NCI-H82 (cell line): ENCODE data around the gene MAP7.
"Not testable (repeated sequence)": the region's sequence is repeated elsewhere in the genome, so short reads cannot be mapped to it uniquely, and the experiment has no call there.

ENCODE experiments used
- DNase-seq: peaks from one replicate; lab custom pipeline; 2025; lab: John Stamatoyannopoulos, UW

The MAP7 gene

DNA sequence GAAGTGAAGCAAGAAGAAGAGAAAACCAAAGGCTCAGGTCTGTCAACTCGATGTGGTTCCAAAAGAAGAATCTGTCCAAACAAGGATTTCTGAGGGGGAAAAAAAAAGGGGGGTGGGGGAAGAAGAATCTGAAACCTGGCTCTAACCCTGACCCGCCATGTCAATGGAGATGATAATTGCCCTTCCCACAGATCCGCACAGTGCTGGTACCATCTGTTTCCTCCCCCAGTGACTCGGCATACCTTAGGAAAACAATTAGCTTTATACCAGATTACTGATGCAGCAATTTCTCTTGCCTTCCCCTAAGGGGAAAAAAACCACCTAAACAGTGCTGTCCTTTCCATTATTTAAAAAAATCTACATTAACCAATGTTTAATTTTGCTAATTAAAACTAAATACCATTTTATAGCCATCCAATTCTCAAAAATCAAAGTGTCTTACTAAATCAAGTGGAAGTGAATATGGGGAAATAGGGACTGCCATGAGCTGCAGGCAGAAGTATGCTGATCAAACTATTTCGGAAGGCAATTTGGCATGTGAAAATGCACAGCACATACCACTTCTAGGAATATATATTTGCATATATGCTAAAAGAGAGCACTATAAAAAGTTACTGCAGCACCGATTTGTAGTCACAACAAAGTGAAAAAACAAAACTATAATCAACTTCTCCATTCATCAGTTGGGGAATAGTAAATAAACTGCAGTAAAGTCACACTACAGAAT, 46.8 kb downstream of the MAP7 start:
- peak; percentile 84 for DNase-seq

DNA sequence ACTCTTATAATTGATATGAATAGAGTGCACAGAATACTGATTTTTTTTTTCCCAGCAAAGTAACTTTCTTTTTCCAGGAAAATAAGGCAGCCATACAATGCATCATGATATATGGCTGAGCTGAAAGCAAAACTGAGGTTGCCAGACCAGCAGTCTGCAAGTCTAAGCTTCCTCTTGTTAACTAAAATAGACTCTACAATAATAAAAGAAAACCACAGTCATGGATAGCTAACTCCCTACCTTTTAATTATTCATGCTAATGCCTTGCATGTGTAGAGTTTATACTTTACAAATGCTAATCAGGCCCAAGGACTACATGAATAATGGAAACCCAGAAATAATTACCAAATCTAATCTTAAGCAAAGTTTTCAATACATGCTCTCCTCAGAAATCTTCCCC, 47.4 kb downstream of the MAP7 start:
- DNase-seq: no peak

DNA sequence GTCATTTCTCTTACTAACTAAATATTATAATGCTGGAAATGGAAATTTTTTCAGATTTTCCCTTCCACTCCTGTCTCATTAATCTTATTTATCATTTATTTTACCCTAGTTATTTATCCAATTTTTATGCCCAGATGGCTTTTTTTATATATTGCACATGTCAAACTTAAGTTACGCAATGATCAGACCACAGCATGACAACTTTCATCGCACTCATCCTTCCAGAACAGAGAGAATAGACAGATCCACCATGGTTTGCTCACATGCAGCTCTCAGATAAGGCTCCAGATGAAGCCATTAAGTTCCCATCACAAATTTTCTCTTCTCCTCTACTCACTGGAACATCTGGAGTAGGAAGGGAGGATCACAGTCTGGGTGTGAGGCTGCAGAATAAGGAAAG, 48.7 kb downstream of the MAP7 start:
- DNase-seq: no peak

DNA sequence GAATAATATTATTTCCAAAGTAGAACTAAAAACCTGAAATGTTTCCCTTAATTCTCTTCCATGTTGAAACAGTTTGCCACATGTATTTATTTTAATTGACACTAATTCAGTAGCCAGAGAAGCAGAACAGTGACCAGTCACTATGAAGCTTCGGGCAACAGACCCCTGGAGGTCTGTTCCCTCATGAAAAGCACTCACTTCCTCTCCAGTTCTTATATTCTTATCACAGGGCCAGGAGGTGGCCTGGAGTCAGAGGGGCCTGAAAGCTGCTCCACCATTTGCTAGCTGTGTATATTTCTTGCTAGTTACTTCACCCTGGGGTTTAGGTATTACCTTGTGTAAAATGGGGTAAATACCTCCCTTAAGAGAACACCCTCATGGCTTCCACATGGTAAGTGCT, 49.1 kb downstream of the MAP7 start:
- no peak for DNase-seq

DNA sequence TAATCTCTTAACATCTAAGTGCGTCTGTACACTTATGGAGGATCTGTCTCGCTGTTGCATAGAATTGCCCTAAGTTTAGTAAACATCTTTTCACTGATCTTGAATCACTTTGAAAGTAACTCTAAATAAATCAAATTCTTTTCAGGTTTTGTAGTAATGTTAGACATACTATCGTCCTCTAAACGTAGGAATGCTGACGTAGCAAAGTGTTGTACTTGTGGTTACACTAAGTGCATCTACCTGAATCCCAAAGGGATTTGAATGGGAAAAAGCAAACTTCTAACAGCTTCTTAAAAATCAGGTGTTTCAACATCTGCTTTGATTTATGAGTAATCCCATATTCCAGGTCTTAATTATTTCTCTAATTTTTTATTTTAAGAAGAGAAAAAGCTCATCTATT, 49.8 kb downstream of the MAP7 start:
- no peak for DNase-seq

DNA sequence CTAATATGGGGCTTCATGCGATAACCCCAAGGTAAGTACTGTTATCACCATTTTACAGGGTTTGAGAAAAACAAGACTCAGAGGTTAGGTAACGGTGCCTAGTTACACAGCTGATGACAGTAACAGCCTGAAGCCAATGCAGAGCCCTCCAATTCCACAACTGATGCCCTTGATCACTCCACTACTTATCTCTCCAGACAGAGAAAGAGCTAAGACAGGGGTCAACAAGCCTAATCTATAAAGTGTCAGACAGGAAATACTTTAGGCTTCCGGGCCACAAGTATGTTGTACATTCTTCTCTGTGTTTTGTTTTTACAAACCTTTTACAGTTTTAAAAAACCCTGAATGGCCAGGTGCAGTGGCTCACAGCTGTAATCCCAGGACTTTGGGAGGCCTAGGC, 50.9 kb downstream of the MAP7 start:
- no peak for DNase-seq

DNA sequence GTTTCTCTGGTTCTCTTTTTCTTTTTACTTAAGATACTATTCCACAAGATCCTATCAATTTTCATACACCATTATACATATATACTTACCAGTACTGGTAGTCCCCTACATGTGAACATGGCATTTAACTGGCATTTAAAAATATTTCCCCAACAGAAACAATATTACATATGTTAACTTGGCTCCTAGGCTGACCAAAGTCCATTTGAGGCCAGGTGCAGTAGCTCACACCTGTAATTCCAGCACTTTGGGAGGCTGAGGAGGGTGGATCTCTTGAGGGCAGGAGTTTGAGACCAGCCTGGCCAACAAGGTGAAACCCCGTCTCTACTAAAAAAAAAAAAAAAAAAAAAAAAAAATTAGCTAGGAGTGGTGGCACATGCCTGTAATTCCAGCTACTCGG, 53.8 kb downstream of the MAP7 start:
- DNase-seq: not testable (repeated sequence)

DNA sequence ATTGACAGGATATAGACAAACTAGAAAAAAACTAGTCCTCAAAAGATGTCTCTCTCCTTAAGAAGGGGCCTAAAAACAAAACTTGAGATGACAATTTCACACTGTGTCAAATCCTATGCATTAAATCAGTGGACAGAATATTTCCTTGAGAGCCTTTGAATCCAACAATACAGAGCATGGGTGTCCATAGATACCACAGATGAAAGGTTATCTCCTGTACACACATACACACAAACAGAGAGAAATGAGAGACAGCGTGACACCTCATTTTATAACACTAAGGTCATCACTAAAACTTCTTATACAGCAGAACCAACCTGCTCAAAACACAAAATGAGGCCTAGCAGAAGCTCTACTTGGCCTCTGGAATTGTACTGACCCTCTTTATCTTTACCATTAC, 55.5 kb downstream of the MAP7 start:
- no peak for DNase-seq

DNA sequence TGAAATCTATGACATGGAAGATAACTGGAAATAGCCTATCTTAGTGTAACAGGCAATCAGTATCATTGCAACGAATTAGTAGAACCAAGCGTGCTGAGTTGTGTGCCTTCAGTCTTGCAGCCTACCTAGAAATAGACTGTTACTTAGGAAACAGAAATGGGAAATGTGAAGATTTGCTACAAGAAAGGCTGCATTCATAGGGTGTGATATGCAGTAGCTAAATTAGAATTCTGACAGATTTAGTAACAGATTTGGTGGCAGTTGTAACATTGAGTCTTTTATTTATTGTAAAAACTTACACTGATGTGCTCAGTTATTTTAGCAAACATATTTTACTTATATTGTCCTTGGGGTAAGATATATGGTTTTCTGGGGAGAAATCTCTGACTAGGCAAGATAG, 56.2 kb downstream of the MAP7 start:
- DNase-seq: no peak

DNA sequence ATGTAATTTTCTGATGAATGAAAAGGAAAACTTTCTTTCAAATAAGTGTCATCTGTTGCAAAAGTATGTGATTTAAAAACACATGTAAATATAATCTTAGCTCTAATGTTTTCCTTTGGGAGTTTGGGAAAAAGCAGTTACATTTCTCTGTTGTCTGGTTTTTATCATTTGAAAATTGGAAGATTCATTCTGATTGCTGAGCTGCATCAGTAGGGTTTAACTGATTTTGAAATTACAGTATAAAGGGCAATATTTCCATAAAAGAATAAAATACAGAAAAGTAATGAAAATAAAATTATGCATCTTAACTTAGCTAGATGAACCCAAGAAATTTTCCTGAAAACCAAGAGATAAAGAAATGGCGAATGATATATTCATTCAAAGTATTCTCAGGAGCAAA, 57.8 kb downstream of the MAP7 start:
- DNase-seq: no peak

DNA sequence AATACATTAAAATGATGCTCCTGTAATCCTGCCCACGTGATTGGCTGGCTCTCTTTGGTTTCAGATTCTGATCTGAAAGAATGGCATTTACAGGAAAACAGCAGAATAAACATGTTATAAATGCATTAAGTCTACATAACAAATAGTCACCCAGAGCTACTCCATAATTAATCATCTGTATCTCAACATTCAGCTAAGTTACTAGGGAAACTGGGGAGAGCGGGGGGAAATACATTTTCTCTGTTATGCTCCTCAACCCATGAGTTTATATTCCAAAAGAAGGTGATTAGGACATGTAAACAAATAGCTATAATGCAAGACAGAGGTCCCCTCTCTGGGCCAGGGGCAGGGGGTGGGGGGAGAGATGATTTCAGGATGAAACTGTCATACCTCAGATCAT, 58.5 kb downstream of the MAP7 start:
- DNase-seq: no peak

DNA sequence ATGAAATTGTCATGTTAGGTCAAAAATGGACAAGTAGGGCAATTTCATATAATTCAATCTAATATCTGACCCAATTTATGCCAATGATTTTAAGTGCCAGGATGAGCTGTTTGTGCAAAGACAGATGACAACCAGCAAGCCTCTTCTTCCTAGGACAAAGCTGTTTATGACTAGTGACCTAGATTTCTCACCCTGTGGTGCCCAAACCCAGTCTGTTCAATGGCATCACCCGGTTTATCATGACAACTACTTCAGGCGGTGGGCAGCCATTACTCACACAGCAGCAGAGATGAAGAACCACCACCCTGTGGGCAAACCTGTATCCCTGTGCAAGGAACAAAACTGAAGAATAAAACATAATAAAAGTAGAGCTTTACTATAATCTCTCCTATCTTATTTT, 59.0 kb downstream of the MAP7 start:
- DNase-seq: no peak

DNA sequence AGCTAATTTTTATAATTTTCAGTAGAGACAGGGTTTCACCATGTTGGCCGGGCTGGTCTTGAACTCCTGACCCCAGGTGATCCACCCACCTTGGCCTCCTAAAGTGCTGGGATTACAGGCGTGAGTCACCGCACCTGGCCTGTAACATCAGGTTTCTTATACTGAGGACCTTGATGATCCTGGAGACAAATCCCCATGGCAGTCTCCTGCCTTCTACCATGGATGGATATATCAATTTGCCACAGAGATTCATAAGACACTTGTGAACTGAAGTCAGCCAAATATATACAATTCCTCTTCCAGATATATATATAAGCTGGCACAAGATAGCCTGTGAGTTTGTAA, 60.6 kb downstream of the MAP7 start:
- DNase-seq: not testable (repeated sequence)

DNA sequence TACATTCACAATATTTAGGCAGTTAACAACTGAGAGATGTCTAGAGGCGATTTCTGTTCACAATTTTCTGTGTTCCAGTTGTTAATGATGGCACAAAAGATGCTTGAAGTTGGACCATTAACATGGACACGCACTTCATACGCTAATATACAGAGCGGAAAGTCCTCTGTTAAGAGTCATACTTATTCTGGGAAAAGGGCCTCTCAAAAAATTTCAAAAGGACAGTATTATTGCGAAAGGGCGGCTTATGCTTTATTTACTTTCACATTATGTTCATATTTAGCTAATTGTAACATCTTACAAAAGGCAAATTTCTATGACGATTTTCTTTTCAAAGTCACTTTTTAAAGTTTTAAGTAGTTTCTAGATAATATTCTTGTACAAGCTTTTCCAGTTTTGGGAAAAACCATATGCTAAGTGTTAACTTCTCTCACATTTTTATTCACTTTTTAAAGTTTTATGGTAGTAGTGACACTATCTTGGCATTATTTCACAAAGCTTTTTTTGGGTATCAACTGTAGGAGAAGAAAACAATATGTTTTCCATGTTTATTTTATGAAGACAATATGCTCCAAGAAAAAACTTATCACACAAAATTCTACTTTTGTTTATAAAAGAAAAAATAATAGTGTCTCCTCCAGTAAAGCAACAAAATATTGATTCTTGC, 62.3 kb downstream of the MAP7 start:
- no peak for DNase-seq

DNA sequence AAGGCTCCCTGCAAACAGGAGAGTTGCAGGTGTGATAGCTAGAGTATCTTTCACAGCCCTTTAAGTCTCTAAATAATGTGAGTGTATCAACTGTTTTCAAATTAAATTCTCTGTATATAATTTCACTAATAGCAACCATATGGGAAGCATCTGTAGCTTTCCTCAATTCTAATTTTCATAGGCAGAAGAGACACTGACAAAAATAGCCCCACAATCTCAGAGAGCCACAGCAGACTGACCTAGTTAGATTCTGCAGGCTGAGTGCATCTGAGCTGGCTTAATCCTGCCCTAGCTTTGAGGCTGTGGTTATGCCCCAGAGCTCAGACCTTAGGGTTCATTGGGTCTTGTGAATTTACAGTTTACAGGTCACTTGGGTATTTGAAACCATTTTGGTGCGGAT, 63.9 kb downstream of the MAP7 start:
- peak; percentile 19 for DNase-seq

DNA sequence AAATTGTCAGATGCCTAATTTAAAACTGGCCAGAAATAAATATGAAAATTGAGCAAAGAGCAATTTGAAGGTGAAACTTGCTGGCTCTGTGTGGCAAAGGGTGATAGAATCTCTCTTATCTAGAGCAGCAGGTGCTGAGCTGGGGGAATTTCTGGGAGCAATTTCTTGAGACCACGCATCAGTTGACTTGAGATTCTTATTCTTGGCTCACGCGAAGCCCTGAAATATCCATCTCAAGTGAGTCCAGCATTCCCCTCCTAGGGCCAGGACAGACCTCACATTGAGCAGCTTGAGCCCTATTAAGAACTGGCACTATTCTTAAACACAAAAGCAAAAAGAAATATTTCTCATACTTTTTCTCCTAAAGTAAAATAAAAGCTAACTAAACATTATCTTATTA, 66.3 kb downstream of the MAP7 start:
- DNase-seq: no peak

DNA sequence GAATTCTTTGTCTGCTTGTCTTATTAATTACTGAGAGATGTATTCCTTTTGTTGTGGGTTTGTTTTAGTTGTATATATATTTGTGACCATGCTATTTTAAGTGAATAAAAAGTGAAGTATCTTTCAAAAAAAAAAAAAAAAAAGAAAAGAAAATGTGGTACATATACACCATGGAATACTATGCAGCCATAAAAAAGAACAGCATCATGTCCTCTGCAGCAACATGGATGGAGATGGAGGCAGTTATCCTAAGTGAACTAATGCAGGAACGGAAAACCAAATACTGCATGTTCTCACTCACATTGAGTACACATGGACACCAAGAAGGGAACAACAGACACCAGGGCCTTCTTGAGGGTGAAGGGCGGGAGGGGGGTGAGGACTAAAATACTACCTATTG, 67.2 kb downstream of the MAP7 start:
- DNase-seq: not testable (repeated sequence)

DNA sequence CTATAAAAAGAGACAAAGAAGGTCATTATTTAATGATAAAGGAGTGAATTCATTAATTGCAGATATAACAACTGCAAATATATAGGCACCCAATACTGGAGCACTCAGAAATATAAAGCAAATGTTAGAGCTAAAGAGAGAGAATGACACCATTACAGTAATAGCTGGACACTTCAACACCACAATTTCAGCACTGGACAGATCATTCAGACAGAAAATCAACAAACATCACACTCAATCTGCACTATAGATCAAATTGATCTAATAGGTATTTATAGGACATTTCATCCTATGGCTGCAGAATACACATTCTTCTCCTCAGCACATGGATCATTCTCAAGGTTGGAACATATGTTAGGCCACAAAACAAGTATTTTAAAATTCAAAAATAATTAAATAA, 72.7 kb downstream of the MAP7 start:
- no peak for DNase-seq

DNA sequence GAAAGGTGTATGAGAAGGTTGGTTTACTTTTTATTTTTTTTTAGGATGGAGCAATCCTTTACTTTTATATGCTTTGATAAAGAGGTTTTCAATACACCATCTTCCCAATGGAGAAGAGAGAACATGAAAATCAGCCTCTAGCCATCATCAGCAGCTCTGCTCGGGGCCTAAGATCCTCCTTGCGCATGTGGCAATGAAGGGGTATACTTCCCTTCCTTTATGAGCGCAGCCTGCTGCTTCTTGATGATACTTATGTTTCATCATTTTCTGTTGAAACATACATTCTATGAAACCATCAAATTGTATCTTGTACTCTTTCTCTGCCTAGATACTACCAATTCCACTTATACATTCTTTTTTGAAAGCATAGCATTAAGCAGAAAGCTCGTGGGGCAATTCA, 74.5 kb downstream of the MAP7 start:
- DNase-seq: no peak

DNA sequence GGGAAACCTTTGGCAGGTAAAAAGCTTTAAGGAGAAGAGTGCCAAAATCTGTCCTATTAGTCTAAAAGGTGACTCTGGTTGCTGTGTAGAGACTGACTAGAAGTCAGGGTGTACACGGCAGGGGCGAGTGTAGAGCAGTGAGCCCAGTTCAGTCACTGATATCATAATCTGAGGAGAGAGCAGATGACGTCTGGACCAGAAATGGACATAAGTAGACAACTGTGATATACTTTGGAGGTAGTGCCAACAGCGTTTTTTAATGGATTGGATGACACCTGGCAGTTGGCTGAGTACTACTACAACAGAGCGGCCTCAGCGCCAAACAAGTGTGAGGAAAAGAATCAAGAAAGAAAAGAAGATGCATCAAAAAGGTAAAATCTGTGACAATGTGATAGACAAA, 76.0 kb downstream of the MAP7 start:
- no peak for DNase-seq

DNA sequence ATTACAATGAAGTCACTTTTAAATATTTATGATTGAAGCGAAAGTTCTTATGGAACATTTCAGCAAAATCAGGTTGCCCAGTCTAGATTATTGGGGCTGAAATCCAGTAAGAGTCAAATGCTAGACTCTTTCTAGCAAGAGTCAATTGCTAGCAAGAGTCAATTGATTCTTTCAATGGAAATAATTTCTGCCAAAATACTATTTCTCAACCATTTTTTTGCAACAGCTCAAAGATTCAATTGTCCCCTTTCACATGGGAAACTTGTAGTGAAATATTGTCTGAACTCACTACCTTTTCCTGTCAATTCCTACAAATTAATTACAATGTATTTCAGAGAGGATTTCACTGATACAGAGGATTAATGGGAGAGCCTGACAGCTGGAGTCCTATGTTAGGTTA, 78.3 kb downstream of the MAP7 start:
- DNase-seq: no peak

DNA sequence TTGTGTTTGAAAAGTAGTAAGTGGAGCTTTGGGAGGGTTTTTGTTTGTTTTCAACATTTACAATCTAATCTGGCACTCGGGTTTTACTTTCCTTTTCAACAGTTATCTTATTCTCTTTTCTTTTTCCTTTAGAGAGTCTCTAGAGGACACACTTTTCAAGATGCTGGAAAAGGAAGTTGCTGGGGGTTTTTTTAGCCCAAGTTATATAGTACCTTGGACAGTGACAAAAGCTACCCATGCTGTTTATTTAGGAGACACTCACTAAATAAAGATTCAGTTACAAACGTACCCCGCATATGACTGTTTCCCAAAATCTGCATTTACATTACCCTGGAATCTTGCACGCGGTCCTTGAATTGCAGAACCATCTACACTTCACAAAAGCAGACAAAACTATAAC, 78.8 kb downstream of the MAP7 start:
- no peak for DNase-seq

DNA sequence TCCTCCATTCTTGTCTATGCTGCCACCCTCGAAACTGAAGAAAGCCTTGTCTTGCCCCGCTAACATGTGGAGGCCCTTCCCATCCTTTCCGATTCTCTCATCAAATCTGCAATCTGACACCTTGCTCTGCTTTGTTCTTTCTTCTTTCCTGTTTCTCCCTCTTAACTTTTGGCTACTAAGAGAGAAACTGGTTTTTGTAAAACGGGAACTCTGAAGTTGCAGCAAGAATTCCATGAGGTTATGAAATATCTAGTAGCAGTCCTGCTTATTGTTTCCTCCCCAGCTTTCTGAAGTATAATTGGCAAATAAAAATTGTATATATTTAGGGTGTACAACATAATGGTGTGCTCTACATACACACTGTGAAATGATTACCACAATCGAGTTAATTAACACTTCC, 80.2 kb downstream of the MAP7 start:
- DNase-seq: no peak

DNA sequence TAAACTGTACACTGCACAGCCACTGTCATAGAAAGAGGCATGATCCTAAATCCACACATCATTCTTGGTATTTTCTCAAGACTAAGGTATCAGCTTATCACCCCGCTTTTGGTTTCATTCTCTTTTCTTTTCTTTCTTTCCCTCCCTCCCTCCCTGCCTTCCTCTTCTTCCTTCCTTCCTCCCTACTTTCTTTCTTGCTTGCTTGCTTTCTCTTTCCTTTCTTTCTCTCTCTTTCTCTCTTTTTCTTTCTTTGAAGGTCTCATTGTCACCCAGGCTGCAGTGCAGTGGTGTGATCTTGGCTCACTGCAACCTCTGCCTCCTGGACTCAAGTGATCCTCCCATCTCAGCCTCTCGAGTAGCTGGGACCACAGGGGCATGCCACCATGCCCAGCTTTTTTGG, 81.1 kb downstream of the MAP7 start:
- DNase-seq: no peak
